H1 (cell line): Measurements from ENCODE around the gene HECTD1. TPM values are rescaled to one million over a fixed set of nuclear protein-coding genes. Genes with fewer than 3 reads are reported as not detected.

Experiments used
- CTCF ChIA-PET: fragments of 300-600 bp; sonication (Branson Sonifier 250); formaldehyde crosslinking; loops from one replicate; lab custom pipeline; 2021; ENCODE audit not compliant: partially characterized antibody; lab: Charles Lee
- POLR2A ChIA-PET: fragments of 300-600 bp; sonication (Branson Sonifier 250); formaldehyde crosslinking; loops from one replicate; lab custom pipeline; 2021; ENCODE audit warnings: inconsistent platforms; ENCODE audit not compliant: partially characterized antibody; lab: Charles Lee
- DNase-seq, 2 experiments: peaks; one replicate each; pipeline versions ENCODE4 v3.0.0 to v3.0.0-alpha.2; 2010 to 2022; ENCODE audit warnings: low spot score in 2 of 2, low read depth in 1 of 2, mixed read lengths in 1 of 2
- FAIRE-seq: peaks from 2 replicates; lab custom pipeline; 2011; peaks lifted over from hg19 to GRCh38; lab: Jason Lieb, UNC
- H2AFZ ChIP-seq: 2 replicates; pipeline ENCODE4 v1.8.1; 2012; ENCODE audit warnings: low read length, inconsistent platforms
- H2AK5ac ChIP-seq: 2 replicates; pipeline ENCODE4 v1.6.1; 2013; ENCODE audit warnings: low read depth, low read length
- H2BK120ac ChIP-seq: replicated peaks from 2 replicates; pipeline ENCODE3; 2013; ENCODE audit warnings: low read depth, low read length, inconsistent platforms
- H2BK12ac ChIP-seq: 2 replicates; pipeline ENCODE4 v1.6.1; 2013; ENCODE audit warnings: low read depth, low read length
- H2BK15ac ChIP-seq: 2 replicates; pipeline ENCODE4 v1.6.1; 2013; ENCODE audit warnings: low read length
- H2BK20ac ChIP-seq: 2 replicates; pipeline ENCODE4 v1.6.1; 2013; ENCODE audit warnings: low read length
- H2BK5ac ChIP-seq: 2 replicates; pipeline ENCODE4 v1.6.1; 2013; ENCODE audit warnings: low read depth, low read length
- H3K14ac ChIP-seq: 2 replicates; pipeline ENCODE4 v1.6.1; 2013; ENCODE audit warnings: inconsistent platforms; ENCODE audit not compliant: insufficient read length
- H3K18ac ChIP-seq: 2 replicates; pipeline ENCODE4 v1.6.1; 2013; ENCODE audit warnings: low read length; ENCODE audit errors: extremely low read depth
- H3K23ac ChIP-seq: 2 replicates; pipeline ENCODE4 v1.6.1; 2013; ENCODE audit warnings: inconsistent platforms; ENCODE audit not compliant: insufficient read length
- H3K23me2 ChIP-seq: 2 replicates; pipeline ENCODE4 v1.6.1; 2013; ENCODE audit warnings: low read depth, low read length
- H3K27ac ChIP-seq: 2 replicates; pipeline ENCODE4 v1.6.1; 2011; ENCODE audit warnings: low read depth, low read length, inconsistent platforms
- H3K27me3 ChIP-seq, 4 experiments: replicated peaks in 1 of 4; 1 replicate in 1 of 4; 2 replicates in 3 of 4; pipeline versions ENCODE4 v1.6.1 to v1.8.1; 2011 to 2013; ENCODE audit warnings: low read length in 3 of 4, mild to moderate bottlenecking in 3 of 4, inconsistent platforms in 2 of 4, mixed read lengths in 2 of 4, moderate library complexity in 1 of 4; ENCODE audit not compliant: control insufficient read depth in 3 of 4, insufficient read depth in 3 of 4; ENCODE audit errors: extremely low read depth in 1 of 4
- H3K36me3 ChIP-seq, 4 experiments: 2 replicates each; pipeline versions ENCODE4 v1.6.1 to v1.8.1; 2011 to 2013; ENCODE audit warnings: mild to moderate bottlenecking in 4 of 4, low read length in 3 of 4, moderate library complexity in 2 of 4, control low read depth in 1 of 4, inconsistent platforms in 1 of 4; ENCODE audit not compliant: insufficient read depth in 4 of 4, control insufficient read depth in 2 of 4
- H3K4ac ChIP-seq: replicated peaks from 2 replicates; pipeline ENCODE3; 2013; ENCODE audit warnings: low read length, low read depth, mixed read lengths, inconsistent platforms; ENCODE audit not compliant: insufficient read length
- H3K4me1 ChIP-seq, 4 experiments: replicated peaks in 1 of 4; 1 replicate in 1 of 4; 2 replicates in 3 of 4; pipeline versions ENCODE4 v1.6.1 to v1.8.1; 2011 to 2013; ENCODE audit warnings: low read length in 3 of 4, inconsistent platforms in 2 of 4, mixed read lengths in 1 of 4; ENCODE audit not compliant: insufficient read depth in 4 of 4, control insufficient read depth in 3 of 4
- H3K4me2 ChIP-seq, 2 experiments: 2 replicates each; pipeline versions ENCODE4 v1.6.1 to v1.8.1; 2011 to 2013; ENCODE audit warnings: low read depth in 2 of 2, low read length in 2 of 2, control low read depth in 1 of 2, inconsistent platforms in 1 of 2, mild to moderate bottlenecking in 1 of 2; ENCODE audit not compliant: insufficient read depth in 1 of 2
- H3K4me3 ChIP-seq, 4 experiments: fragments of 200-600, 300-600 bp in 1 of 4; sonication (generic), shearing (Covaris generic), sonication (Bioruptor Twin) in 1 of 4; 2 replicates each; pipeline versions ENCODE4 v1.5.1 to v1.8.1; 2011 to 2016; ENCODE audit warnings: low read length in 4 of 4, low read depth in 3 of 4, control low read depth in 2 of 4, inconsistent platforms in 2 of 4, mild to moderate bottlenecking in 2 of 4, mixed read lengths in 1 of 4, moderate library complexity in 1 of 4; ENCODE audit not compliant: insufficient read depth in 2 of 4; ENCODE audit errors: extremely low read depth in 1 of 4
- H3K56ac ChIP-seq: replicated peaks from 2 replicates; pipeline ENCODE3; 2013; ENCODE audit warnings: low read depth, mild to moderate bottlenecking, mixed read lengths, low read length, inconsistent platforms; ENCODE audit not compliant: insufficient read length
- H3K79me1 ChIP-seq: 2 replicates; pipeline ENCODE4 v1.6.1; 2013; ENCODE audit warnings: low read depth, low read length, control low read depth
- H3K79me2 ChIP-seq, 2 experiments: 2 replicates each; pipeline versions ENCODE4 v1.6.1 to v1.8.1; 2012 to 2013; ENCODE audit warnings: low read length in 2 of 2, mild to moderate bottlenecking in 2 of 2, inconsistent platforms in 1 of 2; ENCODE audit not compliant: insufficient read depth in 2 of 2, control insufficient read depth in 1 of 2
- H3K9ac ChIP-seq, 4 experiments: replicated peaks in 1 of 4; 1 replicate in 1 of 4; 2 replicates in 3 of 4; pipeline versions ENCODE4 v1.6.1 to v1.8.1; 2011 to 2013; ENCODE audit warnings: low read depth in 3 of 4, low read length in 3 of 4, control low read depth in 2 of 4, mild to moderate bottlenecking in 2 of 4, moderate library complexity in 2 of 4, inconsistent platforms in 1 of 4; ENCODE audit errors: extremely low read depth in 1 of 4
- H3K9me3 ChIP-seq, 2 experiments: 2 replicates each; pipeline versions ENCODE4 v1.6.1 to v1.8.1; 2012 to 2013; ENCODE audit warnings: mild to moderate bottlenecking in 2 of 2, moderate library complexity in 2 of 2, control low read depth in 1 of 2, inconsistent platforms in 1 of 2, low read depth in 1 of 2, low read length in 1 of 2, mixed read lengths in 1 of 2; ENCODE audit not compliant: insufficient read depth in 2 of 2
- H4K20me1 ChIP-seq, 2 experiments: replicated peaks in 1 of 2; 2 replicates each; pipeline versions ENCODE3 to v1.8.1; 2011 to 2013; ENCODE audit warnings: inconsistent platforms in 2 of 2, low read length in 2 of 2, mild to moderate bottlenecking in 1 of 2; ENCODE audit not compliant: insufficient read depth in 2 of 2, control insufficient read depth in 1 of 2
- H4K5ac ChIP-seq: 2 replicates; pipeline ENCODE4 v1.6.1; 2013; ENCODE audit warnings: low read length, low read depth, mixed read lengths, inconsistent platforms; ENCODE audit not compliant: insufficient read length
- H4K8ac ChIP-seq: 2 replicates; pipeline ENCODE4 v1.8.0; 2013; ENCODE audit warnings: mild to moderate bottlenecking, moderate library complexity, low read length, inconsistent platforms; ENCODE audit not compliant: insufficient read depth; ENCODE audit errors: extremely low read depth
- H4K91ac ChIP-seq: replicated peaks from 2 replicates; pipeline ENCODE3; 2013; ENCODE audit warnings: low read length, mixed read lengths, inconsistent platforms; ENCODE audit not compliant: insufficient read length
- ATF3 ChIP-seq: IDR thresholded peaks from 2 replicates; pipeline ENCODE4 v1.6.1; 2011; ENCODE audit warnings: low read depth, mild to moderate bottlenecking, low read length; ENCODE audit not compliant: insufficient read depth
- GABPA ChIP-seq: IDR thresholded peaks from 2 replicates; pipeline ENCODE4 v1.6.1; 2011; ENCODE audit warnings: mild to moderate bottlenecking, low read length, moderate library complexity, borderline replicate concordance; ENCODE audit not compliant: insufficient read depth
- MAX ChIP-seq: IDR thresholded peaks from 2 replicates; pipeline ENCODE4 v1.6.1; 2012; ENCODE audit warnings: inconsistent platforms
- PHF8 ChIP-seq: fragments of 200-600 bp; sonication (generic); conservative IDR thresholded peaks from 2 replicates; pipeline ENCODE4 v1.7.1; 2012; ENCODE audit warnings: low read depth, mild to moderate bottlenecking, inconsistent platforms, low read length, moderate library complexity
- RFX5 ChIP-seq: IDR thresholded peaks from 2 replicates; pipeline ENCODE4 v1.6.1; 2011; ENCODE audit warnings: low read depth, low read length, improper control_type of control experiment, borderline replicate concordance
- RNF2 ChIP-seq: fragments of 200-900, 300-1000 bp; sonication (generic); IDR thresholded peaks from 2 replicates; pipeline ENCODE4 v1.7.1; 2016; ENCODE audit warnings: borderline replicate concordance, low read depth, mild to moderate bottlenecking, antibody characterized with exemption, low read length; ENCODE audit not compliant: poor library complexity, severe bottlenecking; ENCODE audit errors: missing control alignments
- RXRA ChIP-seq: IDR thresholded peaks from 2 replicates; pipeline ENCODE4 v1.6.1; 2011; ENCODE audit warnings: low read depth, mild to moderate bottlenecking, low read length, moderate library complexity; ENCODE audit not compliant: insufficient read depth
- SAP30 ChIP-seq: fragments of 300-600 bp; sonication (generic); IDR thresholded peaks from 2 replicates; pipeline ENCODE4 v1.7.1; 2012; ENCODE audit warnings: low read length, moderate library complexity, mild to moderate bottlenecking, inconsistent platforms; ENCODE audit not compliant: insufficient read depth, insufficient replicate concordance
- SIRT6 ChIP-seq: IDR thresholded peaks from one replicate; pipeline ENCODE4 v1.7.1; 2012; ENCODE audit warnings: low read length, inconsistent platforms
- SP1 ChIP-seq: IDR thresholded peaks from 2 replicates; pipeline ENCODE4 v1.6.1; 2011; ENCODE audit warnings: low read depth, low read length
- SP2 ChIP-seq: IDR thresholded peaks from 2 replicates; pipeline ENCODE4 v1.6.1; 2012; ENCODE audit warnings: mild to moderate bottlenecking, low read length, inconsistent platforms
- USF2 ChIP-seq: IDR thresholded peaks from 2 replicates; pipeline ENCODE4 v1.6.1; 2011; ENCODE audit warnings: low read length, improper control_type of control experiment
- WGBS, 2 experiments: shearing (Covaris generic) in 1 of 2; methylation state at CpG; one replicate each; pipeline versions ENCODE4 v1.1.6 to v1.1.7; 2013 to 2015; ENCODE audit warnings: low lambda C conversion rate in 2 of 2, mixed read lengths in 2 of 2, inconsistent platforms in 1 of 2, low coverage in 1 of 2, missing lambda C conversion rate in 1 of 2; ENCODE audit not compliant: insufficient replicate concordance in 2 of 2, insufficient coverage in 1 of 2, insufficient read length in 1 of 2; ENCODE audit errors: extremely low coverage in 1 of 2, missing lambda C conversion rate in 1 of 2; 5-methylcytosine and 5-hydroxymethylcytosine counted together
- polyA plus RNA-seq, 7 experiments: library from polyadenylated mRNA; depleted of rRNA in 3 of 7; stranded (reverse) in 5 of 7; unstranded in 2 of 7; fragments of >200 nt in 5 of 7; fragments of 200-250 nt in 2 of 7; gene quantifications; 1 replicate in 5 of 7; 2 replicates in 1 of 7; 4 replicates in 1 of 7; pipeline versions ENCODE4 v1.2.1 to v1.2.3, GENCODE V29; 2011 to 2013; ENCODE audit warnings: missing spikeins in 2 of 7, mixed read lengths in 2 of 7
- total RNA-seq: library from RNA; stranded (reverse); fragmentation: NEBNext Ultra II Directional; extraction: Animal tissue kit (Norgen Biotek cat#: 25700); gene quantifications from 2 replicates; pipeline ENCODE4 v1.2.1, GENCODE V29; 2021

Gene HECTD1
- total and polyA plus RNA-seq, 2 of the 8 experiments (the other 6 are each of a cell fraction or from before 2014, with no cell fraction given), result 44.7 to 105 TPM

- Histone ChIP-seq H3K36me3 (no peaks in the 10 kb centered on the region), H3K14ac (no peak overlapping the region), H3K23ac (no peak overlapping the region), H3K9me3 (no peaks in the 10 kb centered on the region), H3K27me3 (no peaks in the 10 kb centered on the region), H3K56ac (no peak overlapping the region), H3K4me3 (no peak overlapping the region), H3K23me2 (no peaks in the 10 kb centered on the region), H2BK15ac (no peak overlapping the region), H4K8ac (no peak overlapping the region), H3K79me1 (no peaks in the 10 kb centered on the region), H2AFZ (no peak overlapping the region), H2AK5ac (no peak overlapping the region), H2BK5ac (no peak overlapping the region), H3K4me2 (no peak overlapping the region), H3K9ac (no peak overlapping the region), H4K91ac (no peak overlapping the region), H3K4ac (no peak overlapping the region), H2BK20ac (no peak overlapping the region), H2BK12ac (no peak overlapping the region), H3K18ac (no peak overlapping the region), H3K79me2 (no peaks in the 10 kb centered on the region), H4K20me1 (no peaks in the 10 kb centered on the region), H4K5ac (no peak overlapping the region), H3K4me1 (no peaks in the 10 kb centered on the region), H2BK120ac (no peak overlapping the region), H3K27ac (no peak overlapping the region)
- ChIA-PET CTCF (no interaction called here), POLR2A (no interaction called here)
- WGBS, 2 experiments, result 95% methylated on average over 7 of the region's 7 CpGs; no CpG with 5 or more reads in 1 of the 2 experiments
- no peak for FAIRE-seq
- no peak for DNase-seq
- TF ChIP-seq SIRT6, result no peak
- no peak for TF ChIP-seq RFX5
- TF ChIP-seq GABPA, result no peak
- no peak for TF ChIP-seq RNF2
- TF ChIP-seq USF2, result no peak
- no peak for TF ChIP-seq PHF8
- no peak for TF ChIP-seq ATF3
- TF ChIP-seq RXRA, result no peak
- no peak for TF ChIP-seq MAX
- no peak for TF ChIP-seq SAP30
- no peak for TF ChIP-seq SP2
- no peak for TF ChIP-seq SP1
These were observed 156.6 kb downstream of the HECTD1 start for GRCh38 chr14:31051023-31051422.
